GM12874 (cell line): Measurements from ENCODE around the gene SPATA33.

ENCODE experiments used
- CTCF ChIP-seq: IDR thresholded peaks from 2 replicates; pipeline ENCODE4 v1.5.1; 2011; ENCODE audit warnings: low read depth, mild to moderate bottlenecking, control low read depth, low read length, moderate library complexity; ENCODE audit not compliant: insufficient read depth

Gene SPATA33

GRCh38 chr16:89700649-89701424 lies 43.2 kb downstream of the SPATA33 start:
- peak; percentile 69 for TF ChIP-seq CTCF

GRCh38 chr16:89701425-89702406 lies 44.1 kb downstream of the SPATA33 start, which contains the start of gene SPATA2L:
Gene SPATA2L, minus strand, starts transcription at chr16:89701705. Its CDS starts 473 bp downstream, at chr16:89701232.
- peak; percentile 40 for TF ChIP-seq CTCF

- no peak for TF ChIP-seq CTCF
These were observed 46.6 kb downstream of the SPATA33 start for GRCh38 chr16:89704281-89704680.

- no peak for TF ChIP-seq CTCF
These were observed 47.4 kb downstream of the SPATA33 start for GRCh38 chr16:89705006-89705405.

- TF ChIP-seq CTCF = no peak
These were observed 49.1 kb downstream of the SPATA33 start for GRCh38 chr16:89706518-89707260.

- no peak for TF ChIP-seq CTCF
These were observed 50.1 kb downstream of the SPATA33 start for GRCh38 chr16:89707695-89708094.
